Measurements from ENCODE around the gene AMFR.
"Not testable (repeated sequence)": the region's sequence is repeated elsewhere in the genome, so short reads cannot be mapped to it uniquely, and the experiment has no call there.

The AMFR gene

DNA sequence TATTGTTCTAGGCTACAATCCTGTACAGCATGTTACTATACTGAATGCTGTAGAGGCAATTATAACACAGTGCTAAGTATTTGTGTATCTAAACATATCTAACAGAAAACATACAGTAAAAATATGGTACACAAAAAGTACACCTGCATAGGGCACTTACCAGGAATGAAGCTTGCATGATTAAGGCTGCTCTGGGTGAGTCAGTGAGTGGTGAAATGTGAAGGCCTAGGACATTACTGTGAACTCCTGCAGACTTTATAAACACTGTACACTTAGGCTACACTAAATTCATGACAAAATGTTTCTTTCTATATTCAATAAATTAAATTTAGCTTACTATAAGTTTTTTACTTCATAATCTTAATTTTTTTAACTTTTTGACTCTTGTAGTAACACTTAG lies 37.1 kb downstream of the AMFR start:
- H3K4me3 Mint-ChIP-seq: no peak overlapping the region
- H3K36me3 Mint-ChIP-seq (ENCODE audit: low read depth): peaks cover 69% of the 10 kb centered on the region
- no peak for DNase-seq
- no peak overlapping the region for H3K27ac Mint-ChIP-seq
- no peak for ATAC-seq
- peaks cover 6% of the 10 kb centered on the region for H3K4me1 Mint-ChIP-seq
- peaks cover 7% of the 10 kb centered on the region for H3K9me3 Mint-ChIP-seq
- H3K27me3 Mint-ChIP-seq: no peaks in the 10 kb centered on the region

DNA sequence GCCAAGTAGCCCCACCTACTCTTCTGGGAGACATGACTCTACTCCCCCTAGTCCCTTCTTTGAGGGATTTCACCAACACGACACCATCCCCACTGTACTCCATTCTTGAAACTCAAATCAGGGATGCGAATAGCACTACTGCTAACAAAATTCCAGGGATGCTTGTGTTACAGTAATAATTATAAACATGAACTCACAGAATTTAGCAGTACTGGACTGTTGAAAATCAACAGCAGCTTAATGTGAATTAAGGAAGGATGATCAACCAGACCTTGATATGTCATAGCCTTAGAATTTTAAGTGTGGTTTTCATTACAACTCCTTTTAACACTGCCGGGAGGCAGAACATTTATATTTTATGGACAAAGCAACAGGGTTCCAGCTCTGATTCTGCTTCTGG lies 37.9 kb downstream of the AMFR start:
- peaks cover 70% of the 10 kb centered on the region for H3K36me3 Mint-ChIP-seq (ENCODE audit: low read depth)

DNA sequence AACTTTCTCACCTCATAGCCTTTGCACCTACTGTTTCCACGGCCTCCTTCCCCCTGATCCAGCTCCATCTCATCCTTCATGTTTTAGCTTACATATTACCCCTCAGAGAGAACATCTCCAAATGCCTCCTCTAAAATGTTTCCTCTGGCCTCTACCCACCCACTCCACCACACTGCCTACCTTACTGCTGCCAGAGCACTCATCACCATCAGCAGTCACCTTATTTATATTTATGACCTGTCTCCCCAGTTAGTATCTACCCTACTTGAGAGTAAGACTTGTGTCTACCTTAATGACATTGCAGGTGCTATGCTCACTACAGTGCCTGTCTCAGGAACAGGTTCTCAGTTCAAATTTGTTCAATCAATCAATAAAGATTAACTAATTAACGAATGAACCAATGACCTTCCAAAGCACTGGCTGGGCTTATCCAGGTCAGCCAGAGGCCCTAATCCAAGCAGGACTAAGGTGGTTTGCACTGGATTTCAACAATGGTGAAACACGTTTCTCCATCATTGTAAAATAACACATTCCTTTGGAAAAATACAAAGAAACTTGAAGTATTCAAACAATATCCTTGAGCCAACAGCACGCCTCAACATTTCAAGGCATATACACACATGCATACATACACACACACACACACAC lies 41.1 kb downstream of the AMFR start:
- Mint-ChIP-seq H3K4me1 (peaks cover 1% of the 10 kb centered on the region), H3K27ac (no peak overlapping the region), H3K36me3 (ENCODE audit: low read depth) (peaks cover 85% of the 10 kb centered on the region), H3K27me3 (no peaks in the 10 kb centered on the region), H3K9me3 (peaks cover 25% of the 10 kb centered on the region), H3K4me3 (no peak overlapping the region)
- ATAC-seq: no peak
- no peak for DNase-seq

More for the DNA sequence above, 37.9 kb downstream of the AMFR start:
- no peak overlapping the region for H3K27ac Mint-ChIP-seq
- H3K9me3 Mint-ChIP-seq: peaks cover 9% of the 10 kb centered on the region
- no peak overlapping the region for H3K4me3 Mint-ChIP-seq
- ATAC-seq (no peak), DNase-seq (no peak)
- peaks cover 2% of the 10 kb centered on the region for H3K4me1 Mint-ChIP-seq
- H3K27me3 Mint-ChIP-seq: no peaks in the 10 kb centered on the region

DNA sequence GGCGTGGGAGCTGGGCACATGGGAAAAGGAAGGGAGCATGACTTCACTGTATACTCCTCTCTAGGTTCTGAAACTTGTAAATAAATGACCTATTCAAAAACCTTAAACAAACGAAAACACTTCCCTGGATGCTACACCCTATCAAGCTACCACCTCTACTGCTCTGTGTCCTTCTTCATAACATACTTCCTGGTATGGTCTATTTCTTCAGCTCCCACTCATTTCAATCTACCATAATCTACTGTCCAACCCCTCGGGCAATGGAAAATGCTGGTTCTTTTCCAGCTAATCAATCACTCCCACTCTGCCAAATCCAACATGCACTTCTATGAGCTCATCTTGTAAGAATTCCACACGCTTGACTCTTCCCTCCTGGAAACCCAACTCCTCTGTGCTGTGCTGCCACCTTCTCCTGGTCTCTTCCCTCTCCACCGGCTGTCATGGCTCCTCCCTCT lies 42.4 kb downstream of the AMFR start:
- H3K4me3 Mint-ChIP-seq: no peak overlapping the region
- no peak overlapping the region for H3K27ac Mint-ChIP-seq
- DNase-seq: no peak
- ATAC-seq: no peak
- no peaks in the 10 kb centered on the region for H3K27me3 Mint-ChIP-seq
- H3K4me1 Mint-ChIP-seq: no peaks in the 10 kb centered on the region
- H3K36me3 Mint-ChIP-seq (ENCODE audit: low read depth): peaks cover 89% of the 10 kb centered on the region
- H3K9me3 Mint-ChIP-seq: peaks cover 25% of the 10 kb centered on the region

DNA sequence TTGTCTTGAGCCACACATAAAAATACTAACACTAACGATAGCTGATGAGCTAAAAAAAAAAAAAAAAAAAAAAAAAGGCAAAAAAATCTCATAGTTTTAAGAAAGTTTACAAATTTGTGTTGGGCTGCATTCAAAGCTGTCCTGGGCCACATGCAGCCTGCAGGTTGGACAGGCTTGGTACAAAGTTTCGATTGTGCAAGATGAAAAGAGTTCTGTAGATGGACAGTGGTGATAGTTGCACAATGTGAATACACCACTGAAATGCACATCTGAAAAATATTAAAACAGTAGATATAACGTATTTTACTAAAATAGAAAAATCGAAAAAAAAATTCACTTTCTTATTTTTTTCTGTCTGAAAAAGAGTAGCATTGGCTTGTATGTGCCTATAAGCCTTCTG lies 42.9 kb downstream of the AMFR start:
- H3K27me3 Mint-ChIP-seq: no peaks in the 10 kb centered on the region
- no peak overlapping the region for H3K27ac Mint-ChIP-seq
- no peak overlapping the region for H3K4me3 Mint-ChIP-seq
- ATAC-seq (no peak), DNase-seq (no peak)
- H3K4me1 Mint-ChIP-seq: no peaks in the 10 kb centered on the region
- peaks cover 84% of the 10 kb centered on the region for H3K36me3 Mint-ChIP-seq (ENCODE audit: low read depth)
- peaks cover 25% of the 10 kb centered on the region for H3K9me3 Mint-ChIP-seq

DNA sequence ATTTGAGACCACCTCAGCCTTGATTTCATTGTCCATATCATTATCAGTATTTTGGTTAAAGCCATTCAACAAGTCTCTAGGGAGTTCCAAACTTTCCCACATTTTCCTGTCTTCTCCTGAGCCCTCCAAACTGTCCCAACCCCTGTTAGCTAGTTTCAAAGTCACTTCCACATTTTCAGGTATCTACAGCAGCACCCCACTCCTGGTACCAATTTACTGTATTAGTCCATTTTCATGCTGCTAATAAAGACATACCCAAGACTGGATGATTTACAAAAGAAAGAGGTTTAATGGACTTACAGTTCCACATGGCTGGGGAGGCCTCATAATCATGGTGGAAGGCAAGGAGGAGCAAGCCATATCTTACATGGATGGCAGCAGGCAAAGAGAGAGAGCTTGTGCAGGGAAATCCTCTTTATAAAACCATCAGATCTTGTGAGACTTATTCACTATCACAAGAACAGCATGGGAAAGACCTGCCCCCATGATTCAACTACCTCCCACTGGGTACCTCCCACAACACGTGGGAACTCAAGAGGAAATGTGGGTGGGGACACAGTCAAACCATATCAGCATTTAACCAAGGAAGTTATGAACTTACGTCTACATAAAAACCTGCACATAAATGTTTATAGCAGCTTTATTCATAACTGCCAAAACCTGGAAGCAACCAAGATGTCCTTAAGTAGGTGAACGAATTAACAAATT lies 44.4 kb downstream of the AMFR start:
- not testable (repeated sequence) for DNase-seq, ATAC-seq, H3K27me3 Mint-ChIP-seq, H3K27ac Mint-ChIP-seq, H3K4me1 Mint-ChIP-seq, H3K4me3 Mint-ChIP-seq
- Mint-ChIP-seq H3K9me3 (peaks cover 25% of the 10 kb centered on the region), H3K36me3 (ENCODE audit: low read depth) (peaks cover 75% of the 10 kb centered on the region)

DNA sequence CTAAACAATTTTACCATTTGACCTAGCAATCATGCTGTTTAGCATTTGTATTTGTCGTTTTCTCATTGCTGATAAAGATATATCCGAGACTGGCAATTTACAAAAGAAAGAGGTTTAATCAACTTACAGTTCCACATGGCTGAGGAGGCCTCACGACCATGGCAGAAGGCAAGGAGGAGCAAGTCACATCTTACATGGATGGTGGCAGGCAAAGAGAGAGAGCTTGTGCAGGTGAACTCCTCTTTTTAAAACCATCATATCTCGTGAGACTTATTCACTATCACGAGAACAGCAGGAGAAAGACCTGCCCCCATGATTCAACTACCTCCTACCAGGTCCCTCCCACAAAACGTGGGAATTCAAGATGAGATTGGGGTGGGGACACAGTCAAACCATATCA lies 46.3 kb downstream of the AMFR start:
- Mint-ChIP-seq H3K9me3 (peaks cover 25% of the 10 kb centered on the region), H3K36me3 (ENCODE audit: low read depth) (peaks cover 66% of the 10 kb centered on the region)
- H3K27ac Mint-ChIP-seq, H3K27me3 Mint-ChIP-seq, DNase-seq, H3K4me1 Mint-ChIP-seq, H3K4me3 Mint-ChIP-seq, ATAC-seq: not testable (repeated sequence)

DNA sequence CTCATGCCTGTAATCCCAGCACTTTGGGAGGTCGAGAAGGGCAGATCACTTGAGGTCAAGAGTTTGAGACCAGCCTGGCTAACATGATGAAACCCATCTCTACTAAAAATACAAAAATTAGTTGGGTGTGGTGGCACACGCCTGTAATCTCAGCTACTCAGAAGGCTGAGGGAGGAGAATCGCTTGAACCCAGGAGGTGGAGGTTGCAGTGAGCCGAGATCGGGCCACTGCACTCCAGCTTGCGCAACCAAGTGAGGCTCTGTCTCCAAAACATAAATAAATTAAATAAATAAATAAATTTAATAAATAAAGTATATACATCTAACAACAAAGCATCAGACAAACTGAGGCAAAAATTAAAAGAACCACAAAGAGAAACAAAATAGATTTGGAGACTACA lies 49.6 kb downstream of the AMFR start:
- not testable (repeated sequence) for H3K4me3 Mint-ChIP-seq, H3K27ac Mint-ChIP-seq, H3K27me3 Mint-ChIP-seq, H3K9me3 Mint-ChIP-seq, DNase-seq, ATAC-seq
- Mint-ChIP-seq H3K36me3 (ENCODE audit: low read depth) (peaks cover 35% of the 10 kb centered on the region), H3K4me1 (peaks cover 14% of the 10 kb centered on the region)

DNA sequence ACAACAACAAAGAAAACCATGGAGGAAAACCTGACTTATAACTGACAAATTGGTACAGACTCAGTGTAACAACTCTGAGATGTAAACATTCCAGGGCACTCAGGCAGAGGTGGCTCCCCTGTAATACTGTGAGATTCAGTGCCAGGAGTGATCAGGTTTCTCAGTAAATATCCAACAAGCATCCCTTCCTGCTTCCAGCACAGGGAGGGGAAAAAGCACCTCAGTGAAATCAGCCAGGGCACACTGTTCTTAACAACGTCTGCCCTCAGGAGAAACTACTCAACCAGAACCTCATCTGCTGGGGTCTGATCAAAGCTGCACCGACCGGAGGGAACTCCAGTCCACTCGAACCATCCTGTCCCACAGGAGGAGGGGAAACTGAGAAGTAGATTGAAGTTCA lies 52.3 kb downstream of the AMFR start:
- Mint-ChIP-seq H3K27ac (no peak overlapping the region), H3K36me3 (ENCODE audit: low read depth) (peaks cover 9% of the 10 kb centered on the region), H3K4me1 (peaks cover 14% of the 10 kb centered on the region), H3K9me3 (no peaks in the 10 kb centered on the region), H3K27me3 (no peaks in the 10 kb centered on the region), H3K4me3 (no peak overlapping the region)
- ATAC-seq (no peak), DNase-seq (no peak)

DNA sequence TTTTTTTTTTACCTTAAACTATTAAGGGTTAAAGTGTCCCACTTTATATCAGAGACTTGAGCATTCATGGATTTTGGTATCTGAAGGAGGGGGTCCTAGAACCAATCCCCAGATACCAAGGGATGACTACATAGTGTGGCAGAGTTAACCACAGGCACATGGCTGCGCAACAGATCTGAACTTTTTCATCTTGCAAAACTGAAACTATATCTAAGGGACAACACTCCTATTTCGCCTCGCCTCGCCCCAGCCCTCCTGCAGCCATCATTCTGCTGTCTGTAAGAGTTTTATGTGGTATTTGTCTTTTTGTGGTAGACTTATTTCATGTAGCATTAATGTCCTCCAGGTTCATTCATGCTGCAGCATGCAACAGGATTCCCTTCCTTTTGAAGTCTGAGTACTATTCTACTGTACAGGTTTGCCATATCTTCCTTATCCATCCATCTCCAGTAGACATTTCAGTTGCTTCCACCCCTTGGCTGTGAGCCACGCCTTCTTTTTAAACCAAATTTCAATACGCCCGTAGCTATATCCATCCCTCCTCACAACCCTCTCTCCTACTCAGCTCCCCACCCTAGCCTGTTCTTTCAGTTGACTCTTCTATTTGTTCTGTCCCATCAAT lies 53.2 kb downstream of the AMFR start:
- H3K4me3 Mint-ChIP-seq: no peak overlapping the region

DNA sequence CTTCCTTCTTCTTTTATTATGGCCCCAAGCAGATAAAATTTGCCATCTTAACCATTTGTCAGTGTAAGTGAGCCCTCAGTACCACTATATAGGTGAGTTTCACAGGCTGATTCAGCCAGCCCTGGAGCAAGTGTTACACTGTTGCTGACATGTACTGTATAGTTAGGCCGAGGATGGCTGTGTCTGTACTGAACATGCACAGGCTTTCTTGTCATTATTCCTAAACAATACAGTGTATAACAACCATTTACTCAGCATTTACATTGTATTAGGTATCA lies 53.7 kb downstream of the AMFR start:
- DNase-seq (no peak), ATAC-seq (no peak)
- Mint-ChIP-seq H3K27ac (no peak overlapping the region), H3K9me3 (no peaks in the 10 kb centered on the region), H3K4me3 (no peak overlapping the region), H3K4me1 (peaks cover 14% of the 10 kb centered on the region), H3K27me3 (no peaks in the 10 kb centered on the region), H3K36me3 (ENCODE audit: low read depth) (peaks cover 13% of the 10 kb centered on the region)

More for the DNA sequence above, 53.2 kb downstream of the AMFR start:
- no peaks in the 10 kb centered on the region for H3K27me3 Mint-ChIP-seq
- peaks cover 14% of the 10 kb centered on the region for H3K4me1 Mint-ChIP-seq
- peak overlapping the region; percentile 7 for H3K27ac Mint-ChIP-seq
- H3K9me3 Mint-ChIP-seq: no peaks in the 10 kb centered on the region
- peak; percentile 73 for ATAC-seq
- no peak for DNase-seq
- H3K36me3 Mint-ChIP-seq (ENCODE audit: low read depth): peaks cover 12% of the 10 kb centered on the region

DNA sequence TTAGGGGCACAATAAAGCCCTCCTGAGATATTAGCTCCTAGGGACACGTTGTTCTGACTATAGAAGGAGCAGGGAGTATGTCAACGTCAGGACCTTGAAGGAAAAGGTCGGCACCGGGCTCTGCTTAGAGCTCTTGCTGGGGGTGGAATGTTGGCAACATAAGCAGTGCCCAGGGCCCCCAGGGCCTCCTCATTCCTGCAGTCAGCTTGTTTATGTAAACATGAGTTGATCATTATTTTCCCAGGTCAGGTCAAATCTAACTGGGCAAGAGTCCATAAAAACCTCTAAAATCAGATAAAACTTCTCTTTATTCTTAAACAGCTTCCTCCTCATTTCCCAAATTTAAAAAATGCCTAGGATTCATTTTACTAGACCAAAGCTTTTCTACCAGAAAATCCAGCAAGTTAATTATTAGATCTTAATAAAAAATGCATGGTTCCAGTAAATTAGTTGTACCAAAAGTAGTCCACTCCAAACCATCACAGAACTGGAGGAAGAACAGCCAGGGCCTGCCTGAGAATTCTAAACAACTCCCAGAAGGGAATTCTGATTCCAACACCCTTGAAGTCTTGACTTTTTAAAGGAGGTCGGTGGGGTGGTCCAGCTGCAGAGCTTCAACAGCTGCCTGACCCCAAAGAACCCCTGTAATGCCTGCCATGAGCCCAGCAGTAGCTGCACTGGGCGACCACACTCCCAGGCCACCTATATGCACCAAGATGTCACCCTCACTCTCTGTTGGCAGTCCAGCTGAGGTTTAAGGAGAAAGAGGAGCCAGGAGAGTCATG lies 54.3 kb downstream of the AMFR start:
- Mint-ChIP-seq H3K4me1 (peaks cover 14% of the 10 kb centered on the region), H3K27ac (no peak overlapping the region), H3K4me3 (no peak overlapping the region), H3K36me3 (ENCODE audit: low read depth) (peaks cover 13% of the 10 kb centered on the region), H3K27me3 (no peaks in the 10 kb centered on the region), H3K9me3 (no peaks in the 10 kb centered on the region)
- ATAC-seq (no peak), DNase-seq (no peak)

DNA sequence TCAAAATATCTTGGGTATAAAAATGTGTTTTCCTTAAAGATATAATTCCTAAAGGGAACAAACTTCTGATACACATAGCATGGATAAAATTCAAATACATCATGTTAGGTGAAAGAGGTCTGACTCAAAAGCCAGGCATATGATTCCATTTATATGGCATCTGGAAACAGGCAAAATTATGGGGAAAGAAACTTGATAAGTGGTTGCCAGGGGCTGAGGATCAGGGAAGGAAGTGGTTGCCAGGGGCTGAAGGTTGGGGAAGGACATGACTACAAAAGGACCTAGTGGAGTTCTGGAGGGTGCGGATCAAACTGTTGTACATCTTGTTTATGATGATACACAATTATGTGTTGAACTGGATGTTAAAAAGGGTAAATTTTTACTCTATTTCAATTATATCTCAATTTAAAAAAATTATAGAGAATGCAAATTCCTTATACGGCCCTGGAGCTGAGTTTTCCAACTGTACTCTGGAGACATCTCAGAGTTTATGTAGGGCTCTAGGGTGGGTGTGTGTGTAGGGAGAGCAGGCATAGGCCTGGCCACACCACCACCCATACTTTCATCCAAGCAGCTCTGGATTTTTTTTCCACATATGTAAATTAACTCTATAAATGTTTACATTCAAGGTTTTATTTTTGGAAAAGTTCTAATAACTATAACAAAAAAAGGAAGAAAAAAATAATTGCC lies 55.0 kb downstream of the AMFR start:
- H3K4me3 Mint-ChIP-seq: no peak overlapping the region
- no peaks in the 10 kb centered on the region for H3K9me3 Mint-ChIP-seq
- ATAC-seq: no peak
- H3K27ac Mint-ChIP-seq: no peak overlapping the region
- peaks cover 13% of the 10 kb centered on the region for H3K36me3 Mint-ChIP-seq (ENCODE audit: low read depth)
- no peak for DNase-seq
- peaks cover 14% of the 10 kb centered on the region for H3K4me1 Mint-ChIP-seq
- H3K27me3 Mint-ChIP-seq: no peaks in the 10 kb centered on the region

DNA sequence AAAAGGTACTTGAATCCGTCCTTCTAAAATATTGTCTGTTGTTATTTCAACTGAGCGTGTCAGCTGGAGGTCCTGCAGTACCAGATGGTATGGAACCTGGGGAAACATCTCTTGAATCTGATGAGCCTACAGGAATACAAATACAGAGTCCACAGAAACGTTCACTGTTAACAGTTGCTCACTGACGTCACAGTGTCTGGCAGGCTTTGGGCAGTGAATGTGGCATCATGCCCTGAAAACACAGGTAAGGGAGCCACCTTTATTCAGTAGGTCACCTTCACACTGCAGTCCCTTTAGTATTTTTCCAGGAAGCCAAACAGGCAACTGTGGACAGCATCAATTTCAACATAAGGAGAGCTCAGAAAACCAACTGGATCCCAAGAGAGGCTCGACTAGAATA lies 56.1 kb downstream of the AMFR start:
- Mint-ChIP-seq H3K4me3 (no peak overlapping the region), H3K27ac (no peak overlapping the region), H3K27me3 (no peaks in the 10 kb centered on the region), H3K9me3 (no peaks in the 10 kb centered on the region), H3K4me1 (peaks cover 14% of the 10 kb centered on the region), H3K36me3 (ENCODE audit: low read depth) (peaks cover 8% of the 10 kb centered on the region)
- no peak for DNase-seq
- ATAC-seq: no peak

Measured in activated naive CD8-positive, alpha-beta T cell treated with anti-CD3 and anti-CD28 coated beads, Interleukin-2, amount 50 U/mL, for 24 hours (primary cell).